ENCODE data around the gene CTSH.

- TF ChIP-seq CTCF (IDR thresholded peaks at IDR 0.05), result no peak
- no peak for TF ChIP-seq EP300 (IDR thresholded peaks at IDR 0.05; ENCODE audit: low read depth)
Measured at GRCh38 chr15:78984041-78984440, 39.2 kb upstream of the CTSH start.

Measured in transverse colon (tissue), 3 donors.